ENCODE results near the gene P3H2. TPM values are rescaled to one million over a fixed set of nuclear protein-coding genes. Genes with fewer than 3 reads are reported as not detected.

P3H2 gene
- total RNA-seq, 4 donors from 2014 or later, result 15.6 to 41.5 (median 27.1) TPM

- intact Hi-C loops (cut with DNase I), result loop anchor here (2.0 kb wide), 1 partner anchor 151 kb away; no protein-coding TSS in a partner anchor
- no peaks in the 10 kb centered on the region for H3K36me3 ChIP-seq
- no peaks in the 10 kb centered on the region for H3K27me3 ChIP-seq
- H3K9me3 ChIP-seq, result no peaks in the 10 kb centered on the region
- WGBS, result 63% methylated on average over 2 of the region's 2 CpGs
- no peak overlapping the region for H3K27ac ChIP-seq (replicated peaks in 1 of 4)
- H3K4me3 ChIP-seq, result no peak overlapping the region
- no peak for DNase-seq (ENCODE audit: extremely low spot score)
- TF ChIP-seq POLR2AphosphoS5 (IDR thresholded peaks at IDR 0.05), result no peak
- no peak for TF ChIP-seq CTCF (IDR thresholded peaks at IDR 0.05)
- TF ChIP-seq EP300 (IDR thresholded peaks at IDR 0.05), result no peak
- no peak for TF ChIP-seq POLR2A (IDR thresholded peaks at IDR 0.05; ENCODE audit: low read depth)
- H3K4me1 ChIP-seq, result peaks cover 10 to 55% (median 43%) of the 10 kb centered on the region in 4 donors
Observed at GRCh38 chr3:190117981-190118380, 2.7 kb downstream of the P3H2 start.

- no peaks in the 10 kb centered on the region for H3K36me3 ChIP-seq
- no peak for DNase-seq (ENCODE audit: extremely low spot score)
- no peaks in the 10 kb centered on the region for H3K9me3 ChIP-seq
- intact Hi-C loops (cut with DNase I), result no loop called here
- no peak for TF ChIP-seq POLR2AphosphoS5 (IDR thresholded peaks at IDR 0.05)
- TF ChIP-seq CTCF (IDR thresholded peaks at IDR 0.05), result no peak
- no peak for TF ChIP-seq POLR2A (IDR thresholded peaks at IDR 0.05; ENCODE audit: low read depth)
- TF ChIP-seq EP300 (IDR thresholded peaks at IDR 0.05), result no peak
- no peaks in the 10 kb centered on the region for H3K27me3 ChIP-seq
- 73% methylated on average over 3 of the region's 3 CpGs for WGBS
- H3K4me3 ChIP-seq, result no peak overlapping the region
- H3K4me1 ChIP-seq, result peaks cover 10 to 46% (median 38%) of the 10 kb centered on the region in 4 donors
- H3K27ac ChIP-seq (replicated peaks in 1 of 4), result no peak overlapping the region
Observed at GRCh38 chr3:190116551-190117067, 4.1 kb downstream of the P3H2 start.

GRCh38 chr3:190110826-190111225 is 9.9 kb downstream of the P3H2 start:
- Histone ChIP-seq H3K4me3 (no peak overlapping the region), H3K27ac (replicated peaks in 1 of 4) (no peak overlapping the region), H3K9me3 (no peaks in the 10 kb centered on the region), H3K27me3 (no peaks in the 10 kb centered on the region), H3K4me1 (peaks cover 0 to 11% (median 7%) of the 10 kb centered on the region in 4 donors), H3K36me3 (no peaks in the 10 kb centered on the region)
- intact Hi-C loops (cut with DNase I), result no loop called here
- 23% methylated on average over 1 of the region's 1 CpG for WGBS
- DNase-seq (ENCODE audit: extremely low spot score), result no peak
- TF ChIP-seq POLR2A (IDR thresholded peaks at IDR 0.05; ENCODE audit: low read depth) (no peak), EP300 (IDR thresholded peaks at IDR 0.05) (no peak), POLR2AphosphoS5 (IDR thresholded peaks at IDR 0.05) (no peak), CTCF (IDR thresholded peaks at IDR 0.05) (no peak)

GRCh38 chr3:190109441-190109840 is 11.3 kb downstream of the P3H2 start:
- Histone ChIP-seq H3K27ac (replicated peaks in 1 of 4) (peak overlapping the region in 1 of 4 donors; percentile 5), H3K4me3 (no peak overlapping the region), H3K9me3 (no peaks in the 10 kb centered on the region), H3K27me3 (no peaks in the 10 kb centered on the region), H3K36me3 (no peaks in the 10 kb centered on the region), H3K4me1 (peaks cover 0 to 11% (median 7%) of the 10 kb centered on the region in 4 donors)
- TF ChIP-seq POLR2A (IDR thresholded peaks at IDR 0.05; ENCODE audit: low read depth) (no peak), CTCF (IDR thresholded peaks at IDR 0.05) (no peak), POLR2AphosphoS5 (IDR thresholded peaks at IDR 0.05) (no peak), EP300 (IDR thresholded peaks at IDR 0.05) (no peak)
- no peak for DNase-seq (ENCODE audit: extremely low spot score)
- intact Hi-C loops (cut with DNase I), result no loop called here

DNA sequence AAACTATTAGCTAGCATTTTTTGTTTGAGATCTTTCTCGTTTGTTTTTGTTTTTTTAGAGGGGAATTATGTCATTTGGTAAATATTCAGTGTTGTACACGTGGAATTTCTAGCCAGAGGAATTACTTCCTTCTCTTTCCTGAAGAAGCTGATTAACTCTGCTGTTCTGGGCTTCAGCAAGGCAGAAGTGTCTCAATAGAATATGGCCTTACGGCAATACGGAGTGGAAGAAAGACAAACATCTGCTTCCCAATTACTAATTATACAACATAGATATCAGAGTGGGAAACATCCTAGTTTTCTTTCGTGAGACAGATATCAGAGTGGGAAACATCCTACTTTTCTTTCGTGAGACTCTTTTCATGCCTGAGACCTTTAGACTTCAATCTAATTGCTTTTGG is 11.9 kb downstream of the P3H2 start:
- peaks cover 0 to 11% (median 7%) of the 10 kb centered on the region in 4 donors for H3K4me1 ChIP-seq
- TF ChIP-seq POLR2AphosphoS5 (IDR thresholded peaks at IDR 0.05) (no peak), CTCF (IDR thresholded peaks at IDR 0.05) (no peak), POLR2A (IDR thresholded peaks at IDR 0.05; ENCODE audit: low read depth) (no peak), EP300 (IDR thresholded peaks at IDR 0.05) (no peak)
- H3K4me3 ChIP-seq, result peak overlapping the region in 1 of 4 donors; percentile 13
- no peaks in the 10 kb centered on the region for H3K36me3 ChIP-seq
- 63% methylated on average over 6 of the region's 6 CpGs for WGBS
- DNase-seq (ENCODE audit: extremely low spot score), result no peak
- H3K9me3 ChIP-seq, result no peaks in the 10 kb centered on the region
- intact Hi-C loops (cut with DNase I), result no loop called here
- no peaks in the 10 kb centered on the region for H3K27me3 ChIP-seq
- peak overlapping the region in 1 of 4 donors; percentile 5 for H3K27ac ChIP-seq (replicated peaks in 1 of 4)
